AG10803 (cell line): ENCODE results near the gene PAWR.

ENCODE experiments used
- DNase-seq: peaks from one replicate; pipeline ENCODE4 v3.0.0; 2010; ENCODE audit warnings: low read depth
- H3K4me3 ChIP-seq: 2 replicates; pipeline ENCODE4 v1.5.1; 2011; ENCODE audit warnings: mild to moderate bottlenecking, low read length, control low read depth
- TF ChIP-seq, protein P1 (sequence below): conservative IDR thresholded peaks from 2 replicates; pipeline ENCODE4 v1.5.1; 2011; ENCODE audit warnings: mild to moderate bottlenecking, low read length, control low read depth, inconsistent platforms

The PAWR gene

DNA sequence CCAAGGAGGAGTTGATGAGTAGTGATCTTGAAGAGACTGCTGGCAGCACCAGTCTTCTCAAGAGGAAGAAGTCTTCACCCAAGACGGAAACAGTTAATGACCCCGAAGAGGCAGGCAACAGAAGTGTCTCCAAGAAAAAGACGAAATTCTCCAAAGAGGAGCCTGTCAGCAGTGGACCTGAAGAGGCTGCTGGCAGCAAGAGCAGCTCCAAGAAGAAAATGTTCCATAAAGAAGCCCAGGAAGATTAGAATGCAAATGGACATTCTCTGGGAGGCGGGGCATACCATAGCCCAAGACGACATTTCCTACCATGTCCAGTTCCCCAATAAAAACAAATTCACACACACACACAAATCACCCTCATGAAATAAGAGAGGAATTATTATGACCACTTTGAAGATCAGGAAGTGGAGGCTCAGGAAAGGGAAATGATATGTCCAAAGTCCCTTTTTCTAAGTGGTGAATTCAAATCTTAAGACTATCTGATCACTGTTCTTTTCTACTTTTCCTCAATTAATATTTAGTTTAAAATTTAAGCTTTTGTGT lies 131.8 kb downstream of the PAWR start:
- no peak overlapping the region for H3K4me3 ChIP-seq
- TF ChIP-seq, protein P1, sequence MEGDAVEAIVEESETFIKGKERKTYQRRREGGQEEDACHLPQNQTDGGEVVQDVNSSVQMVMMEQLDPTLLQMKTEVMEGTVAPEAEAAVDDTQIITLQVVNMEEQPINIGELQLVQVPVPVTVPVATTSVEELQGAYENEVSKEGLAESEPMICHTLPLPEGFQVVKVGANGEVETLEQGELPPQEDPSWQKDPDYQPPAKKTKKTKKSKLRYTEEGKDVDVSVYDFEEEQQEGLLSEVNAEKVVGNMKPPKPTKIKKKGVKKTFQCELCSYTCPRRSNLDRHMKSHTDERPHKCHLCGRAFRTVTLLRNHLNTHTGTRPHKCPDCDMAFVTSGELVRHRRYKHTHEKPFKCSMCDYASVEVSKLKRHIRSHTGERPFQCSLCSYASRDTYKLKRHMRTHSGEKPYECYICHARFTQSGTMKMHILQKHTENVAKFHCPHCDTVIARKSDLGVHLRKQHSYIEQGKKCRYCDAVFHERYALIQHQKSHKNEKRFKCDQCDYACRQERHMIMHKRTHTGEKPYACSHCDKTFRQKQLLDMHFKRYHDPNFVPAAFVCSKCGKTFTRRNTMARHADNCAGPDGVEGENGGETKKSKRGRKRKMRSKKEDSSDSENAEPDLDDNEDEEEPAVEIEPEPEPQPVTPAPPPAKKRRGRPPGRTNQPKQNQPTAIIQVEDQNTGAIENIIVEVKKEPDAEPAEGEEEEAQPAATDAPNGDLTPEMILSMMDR = no peak
- DNase-seq = no peak

DNA sequence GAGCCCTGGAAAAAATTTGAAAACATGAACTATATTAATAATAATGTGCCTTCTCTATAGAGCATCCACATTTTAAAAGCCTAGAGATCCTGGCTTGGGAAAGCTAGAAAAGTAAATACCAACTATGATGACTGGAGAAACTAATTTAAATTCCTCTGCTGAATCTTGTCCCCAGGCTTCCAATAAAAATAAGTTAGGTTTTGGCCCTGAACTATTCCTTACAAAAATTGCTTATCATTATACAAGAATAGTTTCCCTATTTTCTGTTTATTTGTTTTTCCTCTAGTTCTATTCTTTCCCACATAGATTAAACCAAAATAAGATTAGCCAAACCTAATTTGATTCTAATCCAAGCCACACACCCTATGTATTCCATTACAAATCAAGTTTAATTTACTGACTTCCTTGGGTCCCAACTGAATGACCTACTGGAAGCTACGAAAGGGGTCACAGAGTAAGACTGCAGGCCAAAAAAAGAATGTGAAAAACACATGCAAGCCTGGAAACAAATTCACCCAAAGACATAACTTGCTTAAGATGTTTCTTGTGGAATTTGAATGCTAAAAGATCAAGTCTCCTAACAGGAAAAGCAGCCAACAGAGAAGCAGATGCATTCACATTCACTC lies 133.0 kb downstream of the PAWR start:
- H3K4me3 ChIP-seq = no peak overlapping the region
- TF ChIP-seq, protein P1 = no peak
- DNase-seq = peak; percentile 69

DNA sequence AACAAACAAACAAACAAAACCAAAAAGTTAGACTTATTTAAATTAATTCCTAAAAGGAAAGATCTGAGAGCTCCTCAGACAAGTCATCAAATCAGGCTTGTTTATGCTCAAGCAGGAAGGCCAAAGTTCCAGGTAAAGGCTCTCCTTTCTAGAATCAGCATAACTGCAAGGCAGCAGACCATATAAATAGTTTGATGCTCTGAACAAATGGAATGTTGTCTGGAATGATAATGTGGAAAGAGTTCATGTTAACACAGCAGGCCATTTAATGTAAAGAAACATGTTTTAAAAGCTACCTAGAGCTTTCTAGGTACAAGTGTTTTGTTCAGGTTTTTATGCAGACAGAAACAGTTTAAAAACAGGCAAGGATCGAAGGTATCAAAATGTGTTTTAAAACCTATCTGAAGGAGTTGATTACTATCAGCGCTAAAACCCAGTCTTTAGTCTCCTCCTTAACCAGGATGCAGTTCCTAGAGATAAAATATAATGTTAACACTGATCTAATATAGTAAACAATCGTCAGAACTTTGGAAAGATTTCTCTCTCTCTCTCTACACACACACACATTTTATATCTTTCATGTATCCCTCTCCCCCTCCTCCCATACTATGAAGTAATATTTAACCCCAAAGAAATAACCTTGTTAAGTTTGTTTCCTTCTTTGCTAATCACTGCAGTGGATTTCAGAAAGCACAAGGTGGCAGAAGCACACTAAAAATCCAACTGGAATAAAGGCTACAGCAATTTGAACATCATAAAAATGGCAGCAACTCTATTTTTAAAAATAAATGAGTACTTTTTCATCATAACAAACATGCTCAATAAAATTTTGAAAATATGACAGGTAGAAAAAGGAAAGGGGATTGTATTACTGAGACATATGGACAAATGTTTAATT lies 135.5 kb downstream of the PAWR start:
- no peak overlapping the region for H3K4me3 ChIP-seq
- TF ChIP-seq, protein P1 = peak; percentile 84
- peak; percentile 73 for DNase-seq

DNA sequence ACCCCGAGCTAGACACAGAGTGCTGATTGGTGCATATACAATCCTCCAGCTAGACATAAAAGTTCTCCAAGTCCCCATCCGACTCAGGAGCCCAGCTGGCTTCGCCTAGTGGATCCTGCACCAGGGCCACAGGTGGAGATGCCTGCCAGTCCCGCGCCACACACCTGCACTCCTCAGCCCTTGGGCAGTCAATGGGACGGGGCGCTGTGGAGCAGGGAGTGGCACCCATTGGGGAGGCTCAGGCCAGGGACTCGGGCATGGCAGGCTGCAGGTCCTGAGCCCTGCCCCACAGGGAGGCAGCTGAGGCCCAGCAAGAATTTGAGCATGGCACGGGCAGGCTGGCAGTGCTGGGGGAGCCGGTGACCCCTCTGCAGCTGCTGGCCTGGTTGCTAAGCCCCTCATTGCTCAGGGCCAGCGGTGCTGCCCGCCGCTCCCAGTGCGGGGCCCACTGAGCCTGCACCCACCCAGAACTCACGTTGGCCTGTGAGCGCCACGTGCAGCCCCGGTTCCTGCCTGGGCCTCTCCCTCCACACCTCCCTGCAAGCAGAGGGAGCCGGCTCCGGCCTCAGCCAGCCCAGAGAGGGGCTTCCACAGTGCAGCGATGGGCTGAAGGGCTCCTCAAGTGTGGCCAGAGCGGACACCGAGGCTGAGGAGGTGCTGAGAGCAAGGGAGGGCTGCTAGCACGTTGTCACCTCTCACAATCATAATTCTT lies 136.7 kb downstream of the PAWR start:
- no peak for DNase-seq
- TF ChIP-seq, protein P1 = no peak
- no peak overlapping the region for H3K4me3 ChIP-seq

DNA sequence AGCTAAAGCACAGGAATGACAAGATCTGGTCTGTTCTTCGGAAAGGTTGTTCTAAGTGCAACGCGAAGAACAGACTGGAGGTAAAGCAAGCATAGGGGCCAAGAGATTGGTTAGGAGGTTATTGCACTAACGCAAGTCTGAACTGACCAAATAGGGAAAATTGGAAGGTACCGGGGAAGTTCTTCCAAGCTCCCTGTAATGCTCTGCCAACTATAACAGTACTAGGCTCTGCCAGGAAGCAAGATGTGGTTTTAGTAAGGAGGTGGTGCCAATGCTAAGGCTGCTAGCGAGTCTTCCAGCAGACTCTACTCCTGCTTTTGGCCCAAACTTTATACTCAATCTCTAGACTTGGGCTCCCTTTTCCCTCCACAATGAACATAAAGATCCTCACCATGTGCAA lies 138.6 kb downstream of the PAWR start:
- TF ChIP-seq, protein P1 = no peak
- DNase-seq = peak; percentile 15
- H3K4me3 ChIP-seq = no peak overlapping the region

DNA sequence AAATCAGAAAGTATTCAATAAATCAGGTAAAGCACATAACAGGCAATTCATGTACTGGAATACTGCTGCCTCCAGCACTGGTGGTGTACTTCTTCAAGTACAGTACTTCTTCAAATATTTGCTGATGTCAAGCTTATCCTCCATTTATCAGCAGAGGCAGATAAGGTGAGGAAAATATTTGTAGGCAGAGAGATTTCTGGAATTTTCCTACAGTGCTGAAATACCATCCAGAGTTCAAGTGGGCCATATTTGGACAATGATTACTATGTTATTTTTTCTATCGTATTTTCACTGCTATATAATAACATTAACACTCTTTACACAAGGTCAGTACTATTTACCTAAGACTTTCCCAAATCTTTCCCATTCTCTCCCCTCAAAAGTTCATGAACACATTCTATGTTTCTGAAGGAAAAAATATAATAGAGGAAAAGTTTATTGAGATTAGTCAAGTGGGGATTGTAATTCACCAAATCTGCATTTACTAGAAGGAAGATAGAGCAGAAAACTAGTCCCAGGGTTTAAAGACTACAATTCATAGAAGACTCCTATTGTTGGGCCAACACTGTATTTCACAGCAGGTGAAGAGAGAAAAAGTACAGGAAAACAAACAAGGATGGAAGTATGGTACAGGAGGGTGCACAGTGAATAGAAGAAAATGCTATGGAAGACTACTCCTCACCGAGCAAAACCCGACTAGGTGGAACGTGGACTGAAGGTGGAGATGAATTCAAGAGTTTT lies 141.1 kb downstream of the PAWR start:
- TF ChIP-seq, protein P1 = no peak
- H3K4me3 ChIP-seq = no peak overlapping the region
- DNase-seq = peak; percentile 25
